GM12878 (cell line): ENCODE measurements around the gene CLPX. TPM values are rescaled to one million over a fixed set of nuclear protein-coding genes. Genes with fewer than 3 reads are reported as not detected.
A peak's percentile ranks its signal among the peaks of the same experiment; 100 is the strongest.

Experiments used
- BCL11A ChIP-seq: IDR thresholded peaks from 2 replicates; pipeline ENCODE4 v1.6.1; 2011; ENCODE audit warnings: low read depth, low read length
- CBFB ChIP-seq: IDR thresholded peaks from 2 replicates; pipeline ENCODE4 v1.6.1; 2016; ENCODE audit warnings: antibody characterized with exemption, low read depth
- DPF2 ChIP-seq: fragments of 450-650 bp; IDR thresholded peaks from 2 replicates; pipeline ENCODE4 v1.6.1; 2017; ENCODE audit warnings: mild to moderate bottlenecking
- EGR1 ChIP-seq, 2 experiments: IDR thresholded peaks; 1 replicate in 1 of 2; 2 replicates in 1 of 2; pipeline ENCODE4 v1.6.1; 2011 to 2012; ENCODE audit warnings: low read depth in 2 of 2, low read length in 2 of 2, borderline replicate concordance in 1 of 2, mild to moderate bottlenecking in 1 of 2, moderate library complexity in 1 of 2
- EZH2 ChIP-seq: IDR thresholded peaks from 2 replicates; pipeline ENCODE4 v1.6.1; 2012; ENCODE audit warnings: low read depth, mild to moderate bottlenecking, control low read depth, inconsistent platforms, low read length, borderline replicate concordance; ENCODE audit not compliant: control insufficient read depth
- HCFC1 ChIP-seq: fragments of 150-350 bp; IDR thresholded peaks from 2 replicates; pipeline ENCODE4 v1.6.1; 2014; ENCODE audit warnings: low read length
- IKZF1 ChIP-seq: fragments of 450-650 bp; conservative IDR thresholded peaks from 2 replicates; pipeline ENCODE4 v1.6.1; 2017; ENCODE audit warnings: antibody characterized with exemption, mild to moderate bottlenecking
- JUNB ChIP-seq: IDR thresholded peaks from 2 replicates; pipeline ENCODE4 v1.6.1; 2016; ENCODE audit warnings: antibody characterized with exemption, mild to moderate bottlenecking
- LARP7 ChIP-seq: fragments of 450-650 bp; IDR thresholded peaks from 2 replicates; pipeline ENCODE4 v1.6.1; 2017; ENCODE audit warnings: mild to moderate bottlenecking
- MEF2A ChIP-seq: IDR thresholded peaks from 2 replicates; pipeline ENCODE4 v1.6.1; 2011; ENCODE audit warnings: low read depth, mild to moderate bottlenecking, low read length, moderate library complexity; ENCODE audit not compliant: insufficient read depth
- POLR2A ChIP-seq: IDR thresholded peaks from 2 replicates; pipeline ENCODE4 v1.6.1; 2011; ENCODE audit warnings: low read depth, mild to moderate bottlenecking, low read length
- RUNX3 ChIP-seq: IDR thresholded peaks from 2 replicates; pipeline ENCODE4 v1.6.1; 2012; ENCODE audit warnings: low read length, inconsistent platforms
- SMAD5 ChIP-seq: IDR thresholded peaks from 2 replicates; pipeline ENCODE4 v1.6.1; 2016; ENCODE audit warnings: antibody characterized with exemption, low read depth
- SMC3 ChIP-seq: IDR thresholded peaks from 2 replicates; pipeline ENCODE4 v1.6.1; 2011; ENCODE audit warnings: low read length, improper control_type of control experiment, borderline replicate concordance
- SP1 ChIP-seq: IDR thresholded peaks from one replicate; pipeline ENCODE4 v1.6.1; 2011; ENCODE audit warnings: low read depth, low read length
- TCF7 ChIP-seq: IDR thresholded peaks from 2 replicates; pipeline ENCODE4 v1.6.1; 2014; ENCODE audit warnings: antibody characterized with exemption, borderline replicate concordance
- ZNF217 ChIP-seq: fragments of 450-650 bp; IDR thresholded peaks from 2 replicates; pipeline ENCODE4 v1.6.1; 2017; ENCODE audit warnings: antibody characterized with exemption, mild to moderate bottlenecking
- ZSCAN29 ChIP-seq: fragments of 450-650 bp; IDR thresholded peaks from 2 replicates; pipeline ENCODE4 v1.6.1; 2017; ENCODE audit warnings: mild to moderate bottlenecking, moderate library complexity
- polyA plus RNA-seq, 11 experiments: library from polyadenylated mRNA; depleted of rRNA in 4 of 11; unstranded in 6 of 11; stranded (reverse) in 5 of 11; fragments of >200 nt; fragmentation: Nextera tagmentation in 4 of 11; fragmentation: Illumina TruSeq in 1 of 11; extraction: Ambion mirVana in 4 of 11; extraction: Trizol in 1 of 11; gene quantifications; 1 replicate in 1 of 11; 2 replicates in 10 of 11; pipeline versions ENCODE4 v1.2.1 to v1.2.3, GENCODE V29; 2011 to 2016; ENCODE audit warnings: inconsistent platforms in 2 of 11, missing spikeins in 2 of 11, low read depth in 1 of 11
- total RNA-seq, 4 experiments: library from RNA; depleted of rRNA in 3 of 4; stranded (reverse); fragments of >200 nt in 3 of 4; fragmentation: Illumina TruSeq in 1 of 4; extraction: Trizol in 1 of 4; gene quantifications; 2 replicates each; pipeline versions ENCODE4 v1.2.1 to v1.2.3, GENCODE V29; 2013 to 2021
- TF ChIP-seq, protein P1 (sequence below): fragments of 450-650 bp; formaldehyde crosslinking; IDR thresholded peaks from 2 replicates; pipeline ENCODE4 v1.4.0; 2022; ENCODE audit warnings: mild to moderate bottlenecking, moderate library complexity
- TF ChIP-seq, protein P2 (sequence below): fragments of 450-650 bp; formaldehyde crosslinking; IDR thresholded peaks from 2 replicates; pipeline ENCODE4 v1.4.0; 2020; ENCODE audit warnings: mild to moderate bottlenecking, moderate library complexity
- TF ChIP-seq, protein P3 (sequence below): fragments of 450-650 bp; IDR thresholded peaks from 2 replicates; pipeline ENCODE4 v1.6.1; 2017; ENCODE audit warnings: mild to moderate bottlenecking, moderate library complexity

Gene CLPX
- total and polyA plus RNA-seq, 10 of the 15 experiments (the other 5 are each of a cell fraction or from before 2014, with no cell fraction given) = 10.1 to 57.4 (median 31.3) TPM

- TF ChIP-seq, protein P1, sequence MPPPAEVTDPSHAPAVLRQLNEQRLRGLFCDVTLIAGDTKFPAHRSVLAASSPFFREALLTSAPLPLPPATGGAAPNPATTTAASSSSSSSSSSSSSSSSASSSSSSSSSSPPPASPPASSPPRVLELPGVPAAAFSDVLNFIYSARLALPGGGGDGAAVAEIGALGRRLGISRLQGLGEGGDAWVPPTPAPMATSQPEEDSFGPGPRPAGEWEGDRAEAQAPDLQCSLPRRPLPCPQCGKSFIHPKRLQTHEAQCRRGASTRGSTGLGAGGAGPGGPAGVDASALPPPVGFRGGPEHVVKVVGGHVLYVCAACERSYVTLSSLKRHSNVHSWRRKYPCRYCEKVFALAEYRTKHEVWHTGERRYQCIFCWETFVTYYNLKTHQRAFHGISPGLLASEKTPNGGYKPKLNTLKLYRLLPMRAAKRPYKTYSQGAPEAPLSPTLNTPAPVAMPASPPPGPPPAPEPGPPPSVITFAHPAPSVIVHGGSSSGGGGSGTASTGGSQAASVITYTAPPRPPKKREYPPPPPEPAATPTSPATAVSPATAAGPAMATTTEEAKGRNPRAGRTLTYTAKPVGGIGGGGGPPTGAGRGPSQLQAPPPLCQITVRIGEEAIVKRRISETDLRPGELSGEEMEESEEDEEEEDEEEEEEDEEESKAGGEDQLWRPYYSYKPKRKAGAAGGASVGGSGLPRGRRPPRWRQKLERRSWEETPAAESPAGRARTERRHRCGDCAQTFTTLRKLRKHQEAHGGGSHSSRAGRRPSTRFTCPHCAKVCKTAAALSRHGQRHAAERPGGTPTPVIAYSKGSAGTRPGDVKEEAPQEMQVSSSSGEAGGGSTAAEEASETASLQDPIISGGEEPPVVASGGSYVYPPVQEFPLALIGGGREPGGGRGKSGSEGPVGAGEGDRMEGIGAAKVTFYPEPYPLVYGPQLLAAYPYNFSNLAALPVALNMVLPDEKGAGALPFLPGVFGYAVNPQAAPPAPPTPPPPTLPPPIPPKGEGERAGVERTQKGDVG (CRISPR knock-in tag) = no peak
- no peak for TF ChIP-seq ZNF217
- TF ChIP-seq BCL11A = peak; percentile 13; the same call in 1 of the 2 replicates
- TF ChIP-seq RUNX3 = peak; percentile 68
- 0 out of 2 replicates have a peak, but pooled peaks have one; percentile 10 for TF ChIP-seq SMAD5
- peak; percentile 11 for TF ChIP-seq SP1
- no peak; the same call in 1 of the 2 replicates for TF ChIP-seq DPF2
- no peak for TF ChIP-seq ZSCAN29
- peak; percentile 86; the same call in 1 of the 2 replicates for TF ChIP-seq TCF7
- TF ChIP-seq EGR1 (IDR thresholded peaks at IDR 0.05; ENCODE audit: borderline replicate concordance in 1 of 2, low read depth in 2 of 2, low read length in 2 of 2) = peak in 1 of 2 experiments; percentile 99; a peak in 2 of 3 replicates
- peak; percentile 85 for TF ChIP-seq IKZF1
- 0 out of 2 replicates have a peak, but pooled peaks have one; percentile 26 for TF ChIP-seq MEF2A
- TF ChIP-seq EZH2 = no peak
- peak; percentile 44; the same call in 1 of the 2 replicates for TF ChIP-seq CBFB
- TF ChIP-seq JUNB = no peak
- TF ChIP-seq, protein P2, sequence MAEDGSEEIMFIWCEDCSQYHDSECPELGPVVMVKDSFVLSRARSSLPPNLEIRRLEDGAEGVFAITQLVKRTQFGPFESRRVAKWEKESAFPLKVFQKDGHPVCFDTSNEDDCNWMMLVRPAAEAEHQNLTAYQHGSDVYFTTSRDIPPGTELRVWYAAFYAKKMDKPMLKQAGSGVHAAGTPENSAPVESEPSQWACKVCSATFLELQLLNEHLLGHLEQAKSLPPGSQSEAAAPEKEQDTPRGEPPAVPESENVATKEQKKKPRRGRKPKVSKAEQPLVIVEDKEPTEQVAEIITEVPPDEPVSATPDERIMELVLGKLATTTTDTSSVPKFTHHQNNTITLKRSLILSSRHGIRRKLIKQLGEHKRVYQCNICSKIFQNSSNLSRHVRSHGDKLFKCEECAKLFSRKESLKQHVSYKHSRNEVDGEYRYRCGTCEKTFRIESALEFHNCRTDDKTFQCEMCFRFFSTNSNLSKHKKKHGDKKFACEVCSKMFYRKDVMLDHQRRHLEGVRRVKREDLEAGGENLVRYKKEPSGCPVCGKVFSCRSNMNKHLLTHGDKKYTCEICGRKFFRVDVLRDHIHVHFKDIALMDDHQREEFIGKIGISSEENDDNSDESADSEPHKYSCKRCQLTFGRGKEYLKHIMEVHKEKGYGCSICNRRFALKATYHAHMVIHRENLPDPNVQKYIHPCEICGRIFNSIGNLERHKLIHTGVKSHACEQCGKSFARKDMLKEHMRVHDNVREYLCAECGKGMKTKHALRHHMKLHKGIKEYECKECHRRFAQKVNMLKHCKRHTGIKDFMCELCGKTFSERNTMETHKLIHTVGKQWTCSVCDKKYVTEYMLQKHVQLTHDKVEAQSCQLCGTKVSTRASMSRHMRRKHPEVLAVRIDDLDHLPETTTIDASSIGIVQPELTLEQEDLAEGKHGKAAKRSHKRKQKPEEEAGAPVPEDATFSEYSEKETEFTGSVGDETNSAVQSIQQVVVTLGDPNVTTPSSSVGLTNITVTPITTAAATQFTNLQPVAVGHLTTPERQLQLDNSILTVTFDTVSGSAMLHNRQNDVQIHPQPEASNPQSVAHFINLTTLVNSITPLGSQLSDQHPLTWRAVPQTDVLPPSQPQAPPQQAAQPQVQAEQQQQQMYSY (CRISPR knock-in tag) = no peak
- TF ChIP-seq LARP7 = no peak
- no peak for TF ChIP-seq SMC3
- TF ChIP-seq, protein P3, sequence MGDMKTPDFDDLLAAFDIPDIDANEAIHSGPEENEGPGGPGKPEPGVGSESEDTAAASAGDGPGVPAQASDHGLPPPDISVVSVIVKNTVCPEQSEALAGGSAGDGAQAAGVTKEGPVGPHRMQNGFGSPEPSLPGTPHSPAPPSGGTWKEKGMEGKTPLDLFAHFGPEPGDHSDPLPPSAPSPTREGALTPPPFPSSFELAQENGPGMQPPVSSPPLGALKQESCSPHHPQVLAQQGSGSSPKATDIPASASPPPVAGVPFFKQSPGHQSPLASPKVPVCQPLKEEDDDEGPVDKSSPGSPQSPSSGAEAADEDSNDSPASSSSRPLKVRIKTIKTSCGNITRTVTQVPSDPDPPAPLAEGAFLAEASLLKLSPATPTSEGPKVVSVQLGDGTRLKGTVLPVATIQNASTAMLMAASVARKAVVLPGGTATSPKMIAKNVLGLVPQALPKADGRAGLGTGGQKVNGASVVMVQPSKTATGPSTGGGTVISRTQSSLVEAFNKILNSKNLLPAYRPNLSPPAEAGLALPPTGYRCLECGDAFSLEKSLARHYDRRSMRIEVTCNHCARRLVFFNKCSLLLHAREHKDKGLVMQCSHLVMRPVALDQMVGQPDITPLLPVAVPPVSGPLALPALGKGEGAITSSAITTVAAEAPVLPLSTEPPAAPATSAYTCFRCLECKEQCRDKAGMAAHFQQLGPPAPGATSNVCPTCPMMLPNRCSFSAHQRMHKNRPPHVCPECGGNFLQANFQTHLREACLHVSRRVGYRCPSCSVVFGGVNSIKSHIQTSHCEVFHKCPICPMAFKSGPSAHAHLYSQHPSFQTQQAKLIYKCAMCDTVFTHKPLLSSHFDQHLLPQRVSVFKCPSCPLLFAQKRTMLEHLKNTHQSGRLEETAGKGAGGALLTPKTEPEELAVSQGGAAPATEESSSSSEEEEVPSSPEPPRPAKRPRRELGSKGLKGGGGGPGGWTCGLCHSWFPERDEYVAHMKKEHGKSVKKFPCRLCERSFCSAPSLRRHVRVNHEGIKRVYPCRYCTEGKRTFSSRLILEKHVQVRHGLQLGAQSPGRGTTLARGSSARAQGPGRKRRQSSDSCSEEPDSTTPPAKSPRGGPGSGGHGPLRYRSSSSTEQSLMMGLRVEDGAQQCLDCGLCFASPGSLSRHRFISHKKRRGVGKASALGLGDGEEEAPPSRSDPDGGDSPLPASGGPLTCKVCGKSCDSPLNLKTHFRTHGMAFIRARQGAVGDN = no peak
- peak; percentile 92 for TF ChIP-seq POLR2A
- peak; percentile 87 for TF ChIP-seq HCFC1
These were observed at the start of gene CLPX (continued) for GRCh38 chr15:65184868-65185717.
